ENCODE measurements around the gene FAM237A.

GRCh38 chr2:206631340-206631739 is 10.9 kb upstream of the FAM237A start:
- no peak for TF ChIP-seq POLR2A (IDR thresholded peaks at IDR 0.05)
- TF ChIP-seq, protein P1, sequence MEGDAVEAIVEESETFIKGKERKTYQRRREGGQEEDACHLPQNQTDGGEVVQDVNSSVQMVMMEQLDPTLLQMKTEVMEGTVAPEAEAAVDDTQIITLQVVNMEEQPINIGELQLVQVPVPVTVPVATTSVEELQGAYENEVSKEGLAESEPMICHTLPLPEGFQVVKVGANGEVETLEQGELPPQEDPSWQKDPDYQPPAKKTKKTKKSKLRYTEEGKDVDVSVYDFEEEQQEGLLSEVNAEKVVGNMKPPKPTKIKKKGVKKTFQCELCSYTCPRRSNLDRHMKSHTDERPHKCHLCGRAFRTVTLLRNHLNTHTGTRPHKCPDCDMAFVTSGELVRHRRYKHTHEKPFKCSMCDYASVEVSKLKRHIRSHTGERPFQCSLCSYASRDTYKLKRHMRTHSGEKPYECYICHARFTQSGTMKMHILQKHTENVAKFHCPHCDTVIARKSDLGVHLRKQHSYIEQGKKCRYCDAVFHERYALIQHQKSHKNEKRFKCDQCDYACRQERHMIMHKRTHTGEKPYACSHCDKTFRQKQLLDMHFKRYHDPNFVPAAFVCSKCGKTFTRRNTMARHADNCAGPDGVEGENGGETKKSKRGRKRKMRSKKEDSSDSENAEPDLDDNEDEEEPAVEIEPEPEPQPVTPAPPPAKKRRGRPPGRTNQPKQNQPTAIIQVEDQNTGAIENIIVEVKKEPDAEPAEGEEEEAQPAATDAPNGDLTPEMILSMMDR (IDR thresholded peaks at IDR 0.05): no peak
- TF ChIP-seq EP300 (IDR thresholded peaks at IDR 0.05; ENCODE audit: low read depth): no peak
- no peak for TF ChIP-seq POLR2AphosphoS5 (IDR thresholded peaks at IDR 0.05)

All from transverse colon (tissue), 4 donors.